CD4-positive, alpha-beta memory T cell (primary cell): ENCODE data around the gene MLLT3. TPM values are rescaled to one million over a fixed set of nuclear protein-coding genes. Genes with fewer than 3 reads are reported as not detected.
A peak's percentile ranks its signal among the peaks of the same experiment; 100 is the strongest.

Source experiments
- CTCF ChIA-PET: fragments of 350-600 bp; sonication (Branson Sonifier 250); formaldehyde crosslinking; loops from one replicate; lab custom pipeline; 2021; ENCODE audit warnings: inconsistent platforms; ENCODE audit not compliant: partially characterized antibody; lab: Charles Lee
- POLR2A ChIA-PET: fragments of 350-600 bp; sonication (Branson Sonifier 250); formaldehyde crosslinking; loops from one replicate; lab custom pipeline; 2021; ENCODE audit not compliant: partially characterized antibody; lab: Charles Lee
- DNase-seq, 5 donors: peaks; one replicate each; pipeline versions ENCODE4 v3.0.0 to v3.0.0-alpha.2; 2020 to 2022; ENCODE audit warnings: mixed read lengths in 1 of 5
- H3K27ac ChIP-seq: one replicate; pipeline ENCODE4 v1.7.0; 2013; ENCODE audit warnings: low read depth, low read length
- H3K27me3 ChIP-seq: 2 replicates; pipeline ENCODE4 v1.7.0; 2013; ENCODE audit warnings: mild to moderate bottlenecking, low read length, moderate library complexity; ENCODE audit not compliant: insufficient read depth
- H3K36me3 ChIP-seq: 2 replicates; pipeline ENCODE4 v1.7.0; 2013; ENCODE audit warnings: mild to moderate bottlenecking, low read length, moderate library complexity; ENCODE audit not compliant: insufficient read depth
- H3K4me1 ChIP-seq: 2 replicates; pipeline ENCODE4 v1.7.0; 2013; ENCODE audit warnings: mild to moderate bottlenecking, low read length, moderate library complexity; ENCODE audit not compliant: insufficient read depth
- H3K4me3 ChIP-seq, 2 donors: one replicate each; pipeline ENCODE4 v1.7.0; 2013; ENCODE audit warnings: low read length in 2 of 2, mild to moderate bottlenecking in 1 of 2
- H3K9me3 ChIP-seq, 2 donors: one replicate each; pipeline ENCODE4 v1.7.0; 2013; ENCODE audit warnings: low read length in 2 of 2, control low read depth in 1 of 2; ENCODE audit not compliant: control insufficient read depth in 1 of 2
- H3K27ac Mint-ChIP-seq, 7 donors: one replicate each; pipeline ENCODE4 v1.8.0; 2020 to 2021; ENCODE audit warnings: mixed read lengths in 7 of 7, mild to moderate bottlenecking in 6 of 7, inconsistent platforms in 3 of 7, moderate library complexity in 3 of 7
- H3K27me3 Mint-ChIP-seq, 2 donors: one replicate each; pipeline ENCODE4 v1.8.0; 2020 to 2021; ENCODE audit warnings: mixed read lengths in 2 of 2
- H3K36me3 Mint-ChIP-seq, 2 donors: one replicate each; pipeline ENCODE4 v1.8.0; 2020 to 2021; ENCODE audit warnings: mixed read lengths in 2 of 2, inconsistent platforms in 1 of 2, mild to moderate bottlenecking in 1 of 2
- H3K4me1 Mint-ChIP-seq, 4 donors: one replicate each; pipeline ENCODE4 v1.8.0; 2020 to 2021; ENCODE audit warnings: mixed read lengths in 4 of 4, mild to moderate bottlenecking in 1 of 4
- H3K4me3 Mint-ChIP-seq, 8 donors: one replicate each; pipeline ENCODE4 v1.8.0; 2020 to 2021; ENCODE audit warnings: mixed read lengths in 8 of 8, mild to moderate bottlenecking in 7 of 8, moderate library complexity in 6 of 8, inconsistent platforms in 3 of 8
- H3K9me3 Mint-ChIP-seq, 8 donors: one replicate each; pipeline ENCODE4 v1.8.0; 2020 to 2021; ENCODE audit warnings: mixed read lengths in 8 of 8, mild to moderate bottlenecking in 5 of 8, inconsistent platforms in 3 of 8, moderate library complexity in 1 of 8
- intact Hi-C: fragments of 100-400 bp; cut with micrococcal nuclease; formaldehyde crosslinking; loops from one replicate; pipeline ENCODE4 v1.15.1; 2023
- polyA plus RNA-seq, 2 donors: library from polyadenylated mRNA; unstranded; fragments of 300-500 nt; fragmentation: Illumina TruSeq; gene quantifications; one replicate each; pipeline ENCODE4 v1.2.3, GENCODE V29; 2021
- total RNA-seq, 2 experiments: library from RNA; stranded (reverse); gene quantifications; one replicate each; pipeline ENCODE4 v1.2.3, GENCODE V29; 2021

The MLLT3 gene
- total and polyA plus RNA-seq, 4 experiments from 2014 or later, result 20.7 to 54.4 (median 42.5) TPM

DNA sequence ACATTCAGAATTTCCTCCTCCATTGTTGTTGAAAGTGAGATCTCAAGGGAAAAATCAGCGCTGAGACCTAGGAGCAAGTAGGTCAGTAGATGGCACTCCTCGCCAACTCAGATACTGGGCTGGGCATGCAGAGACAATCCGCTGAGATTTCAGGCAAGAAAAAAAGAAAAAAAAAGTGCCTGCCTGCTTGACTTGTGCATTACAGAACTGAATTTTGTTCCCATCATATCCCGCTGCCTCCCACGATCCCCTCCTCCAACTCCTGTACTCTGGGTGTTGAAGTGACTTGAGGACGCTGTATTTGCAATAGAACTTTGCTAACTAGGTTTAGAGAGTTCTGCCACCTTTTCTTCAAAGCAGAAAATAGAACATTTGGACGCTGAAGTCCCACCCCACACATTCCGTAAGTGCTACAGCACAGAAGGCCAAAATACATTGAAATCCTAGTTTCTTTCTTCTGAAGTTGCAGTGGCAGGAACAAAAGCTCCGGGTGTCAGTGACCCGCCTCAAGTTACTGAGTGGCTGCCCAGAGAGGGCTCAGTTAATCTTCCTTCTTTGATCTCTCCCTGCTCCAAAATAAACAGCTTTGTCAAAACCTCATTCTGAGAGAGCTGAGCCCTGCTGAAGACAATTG, 265.8 kb downstream of the MLLT3 start:
- H3K36me3 ChIP-seq, result peaks cover 10% of the 10 kb centered on the region
- ChIA-PET CTCF (interaction anchor here (1.0 to 3.1 kb wide), 3 partner anchors 12 to 754 kb away, joined by 3 to 15 read pairs (median 3); no protein-coding TSS in a partner anchor), POLR2A (no interaction called here)
- peaks cover 9% of the 10 kb centered on the region for H3K4me1 ChIP-seq
- H3K36me3 Mint-ChIP-seq, result peaks cover 52 to 71% of the 10 kb centered on the region in 2 donors
- peak; percentile 34 to 51 (median 42) for DNase-seq
- no peaks in the 10 kb centered on the region for H3K9me3 Mint-ChIP-seq
- no peak overlapping the region for H3K4me3 Mint-ChIP-seq
- intact Hi-C loops, result loop anchor here (1.0 to 10.0 kb wide), 5 partner anchors 266 to 754 kb away; partner anchors contain the start of genes FOCAD and MLLT3
- no peaks in the 10 kb centered on the region for H3K27me3 ChIP-seq
- H3K9me3 ChIP-seq, result no peaks in the 10 kb centered on the region
- H3K27ac Mint-ChIP-seq, result peak overlapping the region in 5 of 7 donors; percentile 5 to 82 (median 68)
- no peak overlapping the region for H3K27ac ChIP-seq
- peaks cover 13 to 55% (median 24%) of the 10 kb centered on the region in 4 donors for H3K4me1 Mint-ChIP-seq
- H3K4me3 ChIP-seq, result no peak overlapping the region
- H3K27me3 Mint-ChIP-seq, result no peaks in the 10 kb centered on the region

GRCh38 chr9:20355022-20355421, 267.3 kb downstream of the MLLT3 start:
- no peaks in the 10 kb centered on the region for H3K9me3 ChIP-seq
- no peak overlapping the region for H3K4me3 ChIP-seq
- no peaks in the 10 kb centered on the region for H3K9me3 Mint-ChIP-seq
- ChIA-PET POLR2A (interaction anchor here (1.3 kb wide), 1 partner anchor 39 kb away, joined by 4 read pairs; no protein-coding TSS in a partner anchor), CTCF (interaction anchor here (1.1 to 3.1 kb wide), 4 partner anchors 14 to 586 kb away, joined by 3 to 15 read pairs (median 3); no protein-coding TSS in a partner anchor)
- H3K27ac ChIP-seq, result no peak overlapping the region
- intact Hi-C loops, result loop anchor here (10.0 kb wide), 1 partner anchor 330 kb away; the partner anchor contains the start of gene FOCAD
- H3K36me3 Mint-ChIP-seq, result peaks cover 49 to 62% of the 10 kb centered on the region in 2 donors
- H3K4me1 Mint-ChIP-seq, result peaks cover 8 to 42% (median 21%) of the 10 kb centered on the region in 4 donors
- DNase-seq, result no peak
- H3K4me3 Mint-ChIP-seq, result no peak overlapping the region
- peak overlapping the region in 3 of 7 donors; percentile 22 to 57 (median 36) for H3K27ac Mint-ChIP-seq
- H3K27me3 Mint-ChIP-seq, result no peaks in the 10 kb centered on the region
- peaks cover 5% of the 10 kb centered on the region for H3K36me3 ChIP-seq
- H3K4me1 ChIP-seq, result no peaks in the 10 kb centered on the region
- H3K27me3 ChIP-seq, result no peaks in the 10 kb centered on the region

DNA sequence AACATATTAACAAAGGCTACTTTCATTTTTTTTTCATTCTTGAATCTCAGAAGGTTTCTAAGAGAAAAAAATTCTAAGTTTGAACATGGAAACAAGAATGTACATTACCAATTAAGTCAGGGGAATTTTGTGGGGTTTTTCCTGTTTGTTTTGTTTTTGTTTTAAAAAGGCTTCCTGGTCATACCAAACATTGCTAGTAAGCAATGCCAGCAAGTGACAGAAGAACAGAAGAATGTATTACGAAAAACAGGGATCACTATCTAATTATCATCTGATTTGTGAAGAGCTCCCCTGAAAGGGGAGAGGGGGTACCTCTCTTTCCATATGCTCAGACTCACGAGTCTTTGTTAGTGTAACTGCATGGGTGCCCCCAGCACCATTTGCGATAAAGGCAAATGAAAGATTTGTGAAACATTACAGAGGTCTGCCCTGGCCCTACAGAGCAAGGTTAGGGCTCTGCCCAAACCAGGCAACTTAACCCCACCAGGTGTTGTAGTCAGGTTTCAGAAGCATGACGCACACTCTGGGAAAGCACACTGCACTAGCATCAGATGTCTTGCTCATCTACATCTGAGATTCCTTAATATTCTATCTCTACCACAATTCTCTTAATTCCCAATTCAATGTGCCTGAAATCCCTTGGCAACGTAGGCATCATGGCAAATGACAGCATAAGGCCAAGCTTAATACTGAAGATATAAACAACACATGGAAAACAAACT, 268.2 kb downstream of the MLLT3 start:
- Mint-ChIP-seq H3K27me3 (no peaks in the 10 kb centered on the region), H3K9me3 (no peaks in the 10 kb centered on the region), H3K4me3 (no peak overlapping the region), H3K4me1 (peaks cover 8 to 32% (median 21%) of the 10 kb centered on the region in 4 donors), H3K27ac (peak overlapping the region in 2 of 7 donors; percentile 12 to 53), H3K36me3 (peaks cover 45 to 55% of the 10 kb centered on the region in 2 donors)
- Histone ChIP-seq H3K4me1 (no peaks in the 10 kb centered on the region), H3K27me3 (no peaks in the 10 kb centered on the region), H3K9me3 (no peaks in the 10 kb centered on the region), H3K36me3 (peaks cover 4% of the 10 kb centered on the region), H3K27ac (no peak overlapping the region), H3K4me3 (no peak overlapping the region)
- no peak for DNase-seq
- CTCF ChIA-PET, result interaction anchor here (1.5 kb wide), 1 partner anchor 15 kb away, joined by 3 read pairs; no protein-coding TSS in a partner anchor
- POLR2A ChIA-PET, result interaction anchor here (1.3 kb wide), 1 partner anchor 38 kb away, joined by 4 read pairs; no protein-coding TSS in a partner anchor
- intact Hi-C loops, result loop anchor here (10.0 kb wide), 1 partner anchor 331 kb away; the partner anchor contains the start of gene FOCAD

DNA sequence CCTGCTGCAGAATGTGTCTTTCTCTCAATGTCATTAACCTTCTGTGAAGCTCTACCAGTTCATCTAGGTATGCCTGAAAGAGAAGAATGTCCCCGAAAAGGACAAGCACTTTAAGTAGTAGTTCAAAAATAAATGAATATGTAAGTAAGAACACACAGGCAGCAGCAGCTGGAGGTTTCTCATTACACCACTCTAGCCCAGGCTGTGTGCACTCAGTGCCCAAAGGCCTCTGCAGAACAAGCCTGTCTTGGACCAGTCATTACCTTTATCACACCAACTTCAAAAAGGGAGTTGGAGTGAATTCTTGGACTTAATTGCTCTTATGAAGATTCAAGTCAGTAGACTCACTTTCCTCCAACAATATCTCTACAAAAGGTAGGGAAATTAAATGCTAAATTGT, 268.8 kb downstream of the MLLT3 start:
- H3K27ac ChIP-seq, result no peak overlapping the region
- H3K36me3 ChIP-seq, result peaks cover 4% of the 10 kb centered on the region
- Mint-ChIP-seq H3K36me3 (peaks cover 42 to 55% of the 10 kb centered on the region in 2 donors), H3K4me3 (no peak overlapping the region), H3K27me3 (no peaks in the 10 kb centered on the region), H3K9me3 (no peaks in the 10 kb centered on the region), H3K4me1 (peaks cover 8 to 28% (median 20%) of the 10 kb centered on the region in 4 donors), H3K27ac (no peak overlapping the region)
- H3K27me3 ChIP-seq, result no peaks in the 10 kb centered on the region
- no peak for DNase-seq
- intact Hi-C loops, result loop anchor here (10.0 kb wide), 1 partner anchor 331 kb away; the partner anchor contains the start of gene FOCAD
- H3K9me3 ChIP-seq, result no peaks in the 10 kb centered on the region
- ChIA-PET POLR2A (no interaction called here), CTCF (interaction anchor here (0.8 kb wide), 1 partner anchor 588 kb away, joined by 3 read pairs; no protein-coding TSS in a partner anchor)
- H3K4me3 ChIP-seq, result no peak overlapping the region
- H3K4me1 ChIP-seq, result no peaks in the 10 kb centered on the region

- Mint-ChIP-seq H3K9me3 (no peaks in the 10 kb centered on the region), H3K27ac (no peak overlapping the region), H3K36me3 (peaks cover 36 to 58% of the 10 kb centered on the region in 2 donors), H3K4me1 (peaks cover 8 to 20% (median 13%) of the 10 kb centered on the region in 4 donors), H3K27me3 (no peaks in the 10 kb centered on the region), H3K4me3 (no peak overlapping the region)
- DNase-seq, result no peak
- Histone ChIP-seq H3K4me1 (no peaks in the 10 kb centered on the region), H3K27me3 (no peaks in the 10 kb centered on the region), H3K36me3 (peaks cover 4% of the 10 kb centered on the region), H3K9me3 (no peaks in the 10 kb centered on the region), H3K27ac (no peak overlapping the region), H3K4me3 (no peak overlapping the region)
- intact Hi-C loops, result loop anchor here (10.0 kb wide), 1 partner anchor 332 kb away; the partner anchor contains the start of gene FOCAD
- POLR2A ChIA-PET, result no interaction called here
- CTCF ChIA-PET, result interaction anchor here (0.6 to 1.0 kb wide), 5 partner anchors 32 to 807 kb away, joined by 3 read pairs; no protein-coding TSS in a partner anchor
Measured at GRCh38 chr9:20352591-20352990, 269.7 kb downstream of the MLLT3 start.

DNA sequence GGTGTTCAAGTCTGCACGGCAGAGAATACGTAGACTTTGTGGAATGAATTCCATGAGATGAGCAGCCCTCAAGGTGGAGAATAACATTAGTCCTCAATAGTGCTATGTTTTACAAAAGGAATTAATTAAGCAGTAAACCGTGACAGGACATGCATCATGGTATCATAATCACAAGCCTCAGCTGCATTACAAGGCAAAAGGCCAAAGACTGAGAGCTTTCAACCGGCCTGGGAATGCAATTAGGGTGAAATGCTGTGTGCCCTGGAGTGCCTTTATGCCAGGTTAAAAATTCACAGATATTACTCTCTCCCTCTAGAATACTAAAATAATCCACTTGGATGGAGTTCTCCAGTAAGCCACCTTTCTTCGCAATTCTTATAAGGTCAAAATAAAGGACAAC, 270.6 kb downstream of the MLLT3 start:
- H3K36me3 ChIP-seq, result peaks cover 4% of the 10 kb centered on the region
- Mint-ChIP-seq H3K36me3 (peaks cover 38 to 59% of the 10 kb centered on the region in 2 donors), H3K27me3 (no peaks in the 10 kb centered on the region), H3K9me3 (no peaks in the 10 kb centered on the region), H3K4me1 (peaks cover 5 to 12% (median 7%) of the 10 kb centered on the region in 4 donors), H3K27ac (no peak overlapping the region), H3K4me3 (no peak overlapping the region)
- no peak for DNase-seq
- no peak overlapping the region for H3K27ac ChIP-seq
- no peaks in the 10 kb centered on the region for H3K27me3 ChIP-seq
- no peaks in the 10 kb centered on the region for H3K4me1 ChIP-seq
- CTCF ChIA-PET, result interaction anchor here (0.6 to 1.0 kb wide), 4 partner anchors 31 to 808 kb away, joined by 3 to 4 read pairs (median 3); no protein-coding TSS in a partner anchor
- intact Hi-C loops, result loop anchor here (10.0 kb wide), 1 partner anchor 333 kb away; the partner anchor contains the start of gene FOCAD
- POLR2A ChIA-PET, result no interaction called here
- H3K9me3 ChIP-seq, result no peaks in the 10 kb centered on the region
- H3K4me3 ChIP-seq, result no peak overlapping the region
